Loucy (cell line): ENCODE measurements around the gene DMXL1.

ENCODE experiments used
- CTCF ChIP-seq: fragments of 200-600 bp; sonication (generic); conservative IDR thresholded peaks from 2 replicates; pipeline ENCODE4 v1.5.1; 2014; ENCODE audit warnings: mild to moderate bottlenecking, antibody characterized with exemption, low read length
- EZH2phosphoT487 ChIP-seq: fragments of 200-600 bp; IDR thresholded peaks from 2 replicates; pipeline ENCODE4 v1.6.1; 2018; ENCODE audit warnings: antibody characterized with exemption, mild to moderate bottlenecking, moderate library complexity, borderline replicate concordance

GRCh38 chr5:119289438-119290044 is 218.7 kb downstream of the DMXL1 start:
- TF ChIP-seq CTCF (no peak), EZH2phosphoT487 (no peak)
